Brain microvascular endothelial cell (primary cell): ENCODE results near the gene VPS36.
A peak's percentile ranks its signal among the peaks of the same experiment; 100 is the strongest.

Source experiments
- DNase-seq: peaks from one replicate; pipeline ENCODE4 v3.0.0-alpha.2; 2020
- H3K27ac ChIP-seq: fragments of 250-450 bp; sonication (Bioruptor Pico); 2 replicates; pipeline ENCODE4 v1.5.1; 2020; ENCODE audit warnings: mild to moderate bottlenecking, moderate library complexity
- H3K27me3 ChIP-seq: fragments of 250-450 bp; sonication (Bioruptor Pico); replicated peaks from 2 replicates; pipeline ENCODE4 v1.5.1; 2020; ENCODE audit warnings: mild to moderate bottlenecking
- H3K36me3 ChIP-seq: fragments of 250-450 bp; sonication (Bioruptor Pico); replicated peaks from 2 replicates; pipeline ENCODE4 v1.5.1; 2020; ENCODE audit warnings: mild to moderate bottlenecking
- H3K4me3 ChIP-seq: 2 replicates; pipeline ENCODE4 v1.5.1; 2011; ENCODE audit warnings: low read depth, mild to moderate bottlenecking, control low read depth, low read length, moderate library complexity
- CTCF ChIP-seq: IDR thresholded peaks from 2 replicates; pipeline ENCODE4 v1.5.1; 2011; ENCODE audit warnings: low read depth, mild to moderate bottlenecking, moderate library complexity, low read length, control low read depth, inconsistent platforms; ENCODE audit errors: missing control alignments
- in situ Hi-C: cut with HindIII; loops from 2 replicates; pipeline ENCODE4 v1.10.0; 2017; ENCODE audit warnings: low sequenced_read_pairs, low pct_ligation_motif_present

The VPS36 gene

GRCh38 chr13:52461265-52461664 is 10.8 kb upstream of the VPS36 start:
- Histone ChIP-seq H3K27me3 (no peaks in the 10 kb centered on the region), H3K4me3 (no peak overlapping the region), H3K36me3 (peaks cover 7% of the 10 kb centered on the region), H3K27ac (no peak overlapping the region)
- TF ChIP-seq CTCF = no peak
- in situ Hi-C loops = no loop called here
- no peak for DNase-seq

- Histone ChIP-seq H3K4me3 (no peak overlapping the region), H3K27ac (no peak overlapping the region), H3K36me3 (peaks cover 7% of the 10 kb centered on the region), H3K27me3 (no peaks in the 10 kb centered on the region)
- DNase-seq = peak; percentile 72
- no peak for TF ChIP-seq CTCF
- in situ Hi-C loops = no loop called here
Observed at GRCh38 chr13:52459668-52460067, 9.2 kb upstream of the VPS36 start.

- H3K4me3 ChIP-seq = peak overlapping the region; percentile 97
- no peak for TF ChIP-seq CTCF
- H3K36me3 ChIP-seq = no peaks in the 10 kb centered on the region
- DNase-seq = peak; percentile 37
- no peaks in the 10 kb centered on the region for H3K27me3 ChIP-seq
- in situ Hi-C loops = no loop called here
- H3K27ac ChIP-seq = peak overlapping the region; percentile 70
Observed at GRCh38 chr13:52455677-52456041, 5.2 kb upstream of the VPS36 start.

GRCh38 chr13:52454820-52455676 is 4.6 kb upstream of the VPS36 start, which contains the start of gene CKAP2:
Gene CKAP2 (plus strand): TSS chr13:52455478. CDS start chr13:52455557, 79 bp downstream.
- DNase-seq = peak; percentile 93
- Histone ChIP-seq H3K27ac (peak within 1 kb of the TSS; percentile 70), H3K27me3 (no peaks in the 10 kb centered on the region), H3K36me3 (no peaks in the 10 kb centered on the region), H3K4me3 (peak within 1 kb of the TSS; percentile 97)
- in situ Hi-C loops = no loop called here
- no peak for TF ChIP-seq CTCF

- H3K27me3 ChIP-seq = no peaks in the 10 kb centered on the region
- DNase-seq = no peak
- peak overlapping the region; percentile 97 for H3K4me3 ChIP-seq
- H3K36me3 ChIP-seq = no peaks in the 10 kb centered on the region
- no peak for TF ChIP-seq CTCF
- in situ Hi-C loops = no loop called here
- no peak overlapping the region for H3K27ac ChIP-seq
Observed at GRCh38 chr13:52454459-52454819, 4.0 kb upstream of the VPS36 start.

GRCh38 chr13:52452470-52452869 is 2.0 kb upstream of the VPS36 start:
- Histone ChIP-seq H3K4me3 (no peak overlapping the region), H3K36me3 (no peaks in the 10 kb centered on the region), H3K27me3 (no peaks in the 10 kb centered on the region), H3K27ac (no peak overlapping the region)
- in situ Hi-C loops = no loop called here
- TF ChIP-seq CTCF = no peak
- no peak for DNase-seq
